Kidney epithelial cell (primary cell): Measurements from ENCODE around the gene PIAS3. TPM values are rescaled to one million over a fixed set of nuclear protein-coding genes. Genes with fewer than 3 reads are reported as not detected.

Experiments used
- DNase-seq: peaks from one replicate; pipeline ENCODE4 v3.0.0-alpha.2; 2010; ENCODE audit warnings: low read depth
- H3K27me3 ChIP-seq: 2 replicates; pipeline ENCODE4 v1.6.0; 2011; ENCODE audit warnings: low read length; ENCODE audit not compliant: control insufficient read depth, insufficient read depth
- H3K36me3 ChIP-seq: 2 replicates; pipeline ENCODE4 v1.5.1; 2011; ENCODE audit warnings: low read length; ENCODE audit not compliant: control insufficient read depth, insufficient read depth
- H3K4me3 ChIP-seq: 2 replicates; pipeline ENCODE4 v1.5.1; 2011; ENCODE audit warnings: low read depth, mild to moderate bottlenecking, control low read depth, low read length
- total RNA-seq: library from RNA; depleted of rRNA; stranded (reverse); fragments of >200 nt; gene quantifications from 2 replicates; pipeline ENCODE4 v1.2.3, GENCODE V29; 2015
- TF ChIP-seq, protein P1 (sequence below): IDR thresholded peaks from 2 replicates; pipeline ENCODE4 v1.5.1; 2011; ENCODE audit warnings: mild to moderate bottlenecking, moderate library complexity, low read length, control low read depth, inconsistent platforms; ENCODE audit not compliant: insufficient read depth, poor library complexity, severe bottlenecking

PIAS3 gene
- total RNA-seq = 17.7 and 19.6 TPM in 2 replicates

DNA sequence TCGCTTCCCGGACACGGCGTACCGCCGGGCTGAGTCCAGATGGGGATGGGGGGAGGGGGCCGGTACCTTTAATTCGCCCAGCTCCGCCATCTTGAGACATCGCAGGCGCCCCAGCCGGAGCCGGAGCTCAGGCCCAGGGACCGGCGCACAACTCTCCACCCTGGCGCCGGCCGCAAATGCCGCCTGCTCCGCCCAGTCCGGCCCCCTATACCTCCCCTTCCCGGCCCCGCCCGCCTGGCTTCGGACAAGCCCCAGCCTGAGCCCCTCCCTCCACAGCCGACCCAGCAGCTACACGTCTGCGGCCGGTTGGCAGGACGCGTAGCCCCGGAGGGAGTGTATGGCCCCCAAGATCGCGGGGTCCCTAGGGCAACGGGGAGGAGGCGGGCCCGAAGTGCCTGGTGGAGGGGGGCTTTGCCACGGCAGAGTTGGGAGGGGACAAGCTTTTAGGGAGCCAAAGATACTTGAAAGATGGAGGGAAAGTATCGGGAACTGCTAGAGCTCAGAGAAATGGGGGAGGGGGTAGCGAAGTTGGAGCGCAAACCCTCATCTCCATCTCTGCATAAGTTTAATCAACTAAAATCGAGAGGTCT lies at the start of gene PIAS3:
TSS of gene PIAS3 (minus strand) at position 181 of the 590 bp plus-strand sequence. CDS start at position 90, 91 bp downstream.
- peak; percentile 66 for DNase-seq
- Histone ChIP-seq H3K27me3 (no peaks in the 10 kb centered on the region), H3K4me3 (peak within 1 kb of the TSS; percentile 79), H3K36me3 (peaks cover 4% of the 10 kb centered on the region)
- TF ChIP-seq, protein P1, sequence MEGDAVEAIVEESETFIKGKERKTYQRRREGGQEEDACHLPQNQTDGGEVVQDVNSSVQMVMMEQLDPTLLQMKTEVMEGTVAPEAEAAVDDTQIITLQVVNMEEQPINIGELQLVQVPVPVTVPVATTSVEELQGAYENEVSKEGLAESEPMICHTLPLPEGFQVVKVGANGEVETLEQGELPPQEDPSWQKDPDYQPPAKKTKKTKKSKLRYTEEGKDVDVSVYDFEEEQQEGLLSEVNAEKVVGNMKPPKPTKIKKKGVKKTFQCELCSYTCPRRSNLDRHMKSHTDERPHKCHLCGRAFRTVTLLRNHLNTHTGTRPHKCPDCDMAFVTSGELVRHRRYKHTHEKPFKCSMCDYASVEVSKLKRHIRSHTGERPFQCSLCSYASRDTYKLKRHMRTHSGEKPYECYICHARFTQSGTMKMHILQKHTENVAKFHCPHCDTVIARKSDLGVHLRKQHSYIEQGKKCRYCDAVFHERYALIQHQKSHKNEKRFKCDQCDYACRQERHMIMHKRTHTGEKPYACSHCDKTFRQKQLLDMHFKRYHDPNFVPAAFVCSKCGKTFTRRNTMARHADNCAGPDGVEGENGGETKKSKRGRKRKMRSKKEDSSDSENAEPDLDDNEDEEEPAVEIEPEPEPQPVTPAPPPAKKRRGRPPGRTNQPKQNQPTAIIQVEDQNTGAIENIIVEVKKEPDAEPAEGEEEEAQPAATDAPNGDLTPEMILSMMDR = no peak

DNA sequence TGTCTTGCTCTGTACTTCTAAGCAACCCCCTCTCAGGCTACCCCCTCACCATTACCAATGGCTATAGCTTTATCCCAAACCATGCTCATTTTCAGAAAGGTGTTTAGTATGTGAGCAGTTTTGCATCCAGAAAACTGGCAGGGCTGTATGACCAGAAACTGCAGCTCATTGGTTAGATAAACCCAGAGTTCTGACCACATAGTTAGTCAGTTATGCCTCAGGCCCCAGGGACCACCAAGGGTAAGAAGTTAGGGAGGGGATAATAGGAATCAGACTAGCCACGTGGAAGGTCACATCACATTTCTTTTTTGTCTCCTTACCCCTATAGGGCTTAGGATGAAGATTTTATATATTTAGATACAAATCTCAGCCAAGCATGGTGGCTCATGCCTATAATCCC lies 49.8 kb upstream of the PIAS3 start:
- Histone ChIP-seq H3K4me3 (no peak overlapping the region), H3K36me3 (no peaks in the 10 kb centered on the region), H3K27me3 (no peaks in the 10 kb centered on the region)
- no peak for DNase-seq
- TF ChIP-seq, protein P1 = no peak

DNA sequence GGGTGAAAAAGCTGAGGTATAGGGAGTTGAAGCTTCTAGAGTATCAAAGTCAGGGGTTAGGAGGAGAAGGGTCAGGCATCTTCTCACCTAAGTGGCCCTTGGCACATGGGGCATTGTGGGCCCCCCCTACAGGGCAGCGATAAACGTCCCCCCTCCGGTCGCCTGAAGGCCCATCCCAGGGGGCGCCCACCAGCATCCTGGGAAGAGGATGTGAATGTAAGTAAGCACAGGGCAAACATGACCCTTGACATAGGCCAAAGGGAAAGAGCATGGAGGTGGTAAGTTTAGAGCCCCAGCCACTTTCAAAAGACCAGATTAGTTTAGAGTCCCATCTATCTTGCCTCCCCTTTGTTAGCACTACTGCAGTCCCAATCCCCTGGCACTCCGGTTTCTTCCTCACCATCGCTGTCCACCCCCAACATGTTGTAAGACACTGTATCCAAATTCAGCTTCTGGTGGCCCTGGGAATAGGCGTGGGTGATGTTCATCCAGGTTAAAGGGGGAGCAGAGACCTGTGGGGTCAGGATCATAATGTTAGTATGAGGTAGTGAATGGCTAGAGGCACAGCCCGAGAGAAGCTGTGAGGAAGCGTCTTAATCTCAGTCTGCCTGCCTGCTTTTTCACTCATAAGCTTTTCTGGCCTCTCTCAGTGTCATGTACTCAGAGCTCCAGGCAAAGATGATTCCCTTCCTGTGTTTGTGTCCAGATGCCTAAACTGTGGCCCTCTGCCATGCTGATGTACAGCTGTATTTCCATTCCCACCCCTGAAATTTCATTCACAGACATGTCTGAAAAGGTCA lies 48.3 kb upstream of the PIAS3 start:
- Histone ChIP-seq H3K4me3 (no peak overlapping the region), H3K27me3 (no peaks in the 10 kb centered on the region), H3K36me3 (no peaks in the 10 kb centered on the region)
- TF ChIP-seq, protein P1 = no peak
- DNase-seq = no peak

DNA sequence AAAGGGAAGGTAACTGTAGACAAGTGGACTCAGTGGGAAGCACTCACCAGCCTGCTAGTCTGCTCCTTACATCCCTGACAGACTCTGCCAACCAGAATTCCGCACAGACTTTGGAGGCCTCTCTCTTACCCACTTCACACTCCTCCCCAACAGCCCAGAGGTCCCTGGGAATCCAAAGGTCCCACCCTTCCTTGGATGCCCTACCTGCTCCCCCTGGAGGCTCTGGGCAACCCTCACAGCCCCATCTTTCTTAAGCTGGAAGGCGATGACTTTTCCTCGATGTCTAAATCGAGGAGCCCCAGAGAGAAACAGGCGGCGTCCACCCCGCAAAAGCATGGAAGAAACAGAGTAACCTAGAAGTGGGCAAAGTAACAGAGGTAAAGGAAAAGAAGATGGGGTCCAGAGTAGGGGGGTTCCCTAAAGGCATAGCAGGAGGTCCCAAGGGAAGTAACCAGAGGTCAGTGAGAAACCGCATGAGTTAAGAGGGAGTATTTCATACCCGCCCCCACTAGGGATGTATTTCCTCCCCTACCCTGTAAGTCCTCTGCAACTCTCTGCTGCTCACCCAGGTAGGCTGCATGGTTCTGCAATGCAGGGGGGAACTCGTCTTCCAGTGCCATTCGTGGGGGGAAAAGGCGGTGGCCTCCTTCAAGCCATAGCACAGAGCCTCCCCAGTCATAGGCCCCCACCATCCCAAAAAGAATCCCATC lies 42.6 kb upstream of the PIAS3 start:
- TF ChIP-seq, protein P1 = no peak
- no peak overlapping the region for H3K4me3 ChIP-seq
- no peaks in the 10 kb centered on the region for H3K36me3 ChIP-seq
- no peaks in the 10 kb centered on the region for H3K27me3 ChIP-seq
- no peak for DNase-seq

DNA sequence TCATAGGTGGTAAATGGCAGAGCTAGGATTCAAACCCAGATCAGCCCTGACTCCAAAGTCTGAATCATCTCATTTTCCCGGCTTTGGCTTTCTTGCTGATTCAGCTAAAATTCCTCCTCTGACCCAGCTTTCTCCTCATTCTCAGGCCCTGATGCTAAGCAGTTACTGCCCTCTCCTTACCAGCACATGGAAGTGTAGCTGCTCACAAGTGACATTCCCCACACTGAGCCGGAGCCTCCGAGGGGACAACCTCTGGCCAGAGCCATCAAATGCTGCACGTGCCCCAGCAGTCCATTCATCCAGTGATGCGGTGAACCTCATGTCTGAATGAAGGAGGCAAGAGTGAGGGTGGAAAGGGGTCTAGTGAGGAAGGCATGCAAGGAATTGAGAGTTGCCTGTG lies 39.9 kb upstream of the PIAS3 start:
- Histone ChIP-seq H3K36me3 (no peaks in the 10 kb centered on the region), H3K27me3 (no peaks in the 10 kb centered on the region), H3K4me3 (no peak overlapping the region)
- TF ChIP-seq, protein P1 = no peak
- no peak for DNase-seq
